ENCODE results near the gene SMAD6. TPM values are rescaled to one million over a fixed set of nuclear protein-coding genes. Genes with fewer than 3 reads are reported as not detected.

The SMAD6 gene
- polyA plus RNA-seq, 1 donor = 25.4 TPM

DNA sequence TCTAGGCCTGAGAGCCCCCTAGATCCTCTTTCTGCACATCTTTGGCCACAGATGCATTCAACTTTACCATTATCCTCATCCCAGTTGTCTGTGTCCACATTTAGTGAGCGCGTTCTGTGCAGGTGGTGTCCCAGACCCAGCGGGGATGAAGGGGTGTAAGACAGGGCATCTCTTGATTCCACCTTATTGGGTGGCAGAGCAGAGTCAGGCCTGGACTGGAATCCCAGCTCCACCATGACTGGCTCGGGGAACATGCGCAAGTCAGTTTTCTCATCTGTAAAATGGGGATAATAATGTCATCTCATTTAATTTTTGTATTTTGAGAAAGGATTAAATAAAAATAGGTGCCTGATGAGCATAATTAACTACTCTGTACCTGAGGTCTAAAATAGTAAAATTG lies 7.8 kb downstream of the SMAD6 start:
- Histone ChIP-seq H3K36me3 (ENCODE audit: control insufficient read depth, insufficient read depth, low read length) (peaks cover 49% of the 10 kb centered on the region), H3K9me3 (ENCODE audit: control insufficient read depth, low read depth, low read length) (no peaks in the 10 kb centered on the region), H3K27ac (ENCODE audit: low read length) (no peak overlapping the region), H3K4me1 (ENCODE audit: control insufficient read depth, insufficient read depth, low read length) (peaks cover 45% of the 10 kb centered on the region), H3K27me3 (ENCODE audit: control insufficient read depth, insufficient read depth, low read length) (no peaks in the 10 kb centered on the region), H3K4me3 (ENCODE audit: low read length) (no peak overlapping the region)
- DNase-seq = no peak
- WGBS (ENCODE audit: insufficient coverage, low lambda C conversion rate) = no CpG with 5 or more reads among the region's 5 CpGs

DNA sequence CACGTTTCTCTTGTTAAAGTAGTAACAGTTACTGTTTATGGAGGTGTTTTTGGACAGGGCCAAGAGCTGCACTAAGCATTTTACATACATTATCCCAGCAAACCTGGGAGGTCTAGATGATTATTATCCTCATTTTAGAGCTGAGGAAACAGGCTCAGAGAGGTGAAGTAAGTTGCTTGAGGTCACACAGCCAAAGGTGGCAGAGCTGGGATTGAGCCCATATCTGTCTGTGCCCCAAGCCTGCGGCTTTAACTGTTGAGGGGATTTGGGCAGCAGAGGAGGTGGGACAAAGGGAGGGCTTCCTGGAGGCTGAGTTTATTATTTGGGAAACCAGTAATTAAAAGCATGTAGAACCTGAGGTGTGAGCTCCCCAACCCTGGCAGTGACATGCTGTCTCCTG lies 9.2 kb downstream of the SMAD6 start:
- Histone ChIP-seq H3K4me3 (ENCODE audit: low read length) (no peak overlapping the region), H3K27me3 (ENCODE audit: control insufficient read depth, insufficient read depth, low read length) (no peaks in the 10 kb centered on the region), H3K9me3 (ENCODE audit: control insufficient read depth, low read depth, low read length) (no peaks in the 10 kb centered on the region), H3K36me3 (ENCODE audit: control insufficient read depth, insufficient read depth, low read length) (peaks cover 49% of the 10 kb centered on the region), H3K4me1 (ENCODE audit: control insufficient read depth, insufficient read depth, low read length) (peaks cover 38% of the 10 kb centered on the region), H3K27ac (ENCODE audit: low read length) (no peak overlapping the region)
- DNase-seq = no peak
- no CpG with 5 or more reads among the region's 2 CpGs for WGBS (ENCODE audit: insufficient coverage, low lambda C conversion rate)

- Histone ChIP-seq H3K4me1 (ENCODE audit: control insufficient read depth, insufficient read depth, low read length) (peaks cover 32% of the 10 kb centered on the region), H3K27ac (ENCODE audit: low read length) (no peak overlapping the region), H3K9me3 (ENCODE audit: control insufficient read depth, low read depth, low read length) (no peaks in the 10 kb centered on the region), H3K36me3 (ENCODE audit: control insufficient read depth, insufficient read depth, low read length) (peaks cover 55% of the 10 kb centered on the region), H3K27me3 (ENCODE audit: control insufficient read depth, insufficient read depth, low read length) (no peaks in the 10 kb centered on the region), H3K4me3 (ENCODE audit: low read length) (no peak overlapping the region)
- WGBS (ENCODE audit: insufficient coverage, low lambda C conversion rate) = no CpG with 5 or more reads among the region's 5 CpGs
- DNase-seq = no peak
Measured at GRCh38 chr15:66711862-66712261, 9.8 kb downstream of the SMAD6 start.

GRCh38 chr15:66713843-66714508 lies 11.9 kb downstream of the SMAD6 start:
- Histone ChIP-seq H3K27me3 (ENCODE audit: control insufficient read depth, insufficient read depth, low read length) (no peaks in the 10 kb centered on the region), H3K4me3 (ENCODE audit: low read length) (no peak overlapping the region), H3K4me1 (ENCODE audit: control insufficient read depth, insufficient read depth, low read length) (peaks cover 26% of the 10 kb centered on the region), H3K36me3 (ENCODE audit: control insufficient read depth, insufficient read depth, low read length) (peaks cover 62% of the 10 kb centered on the region), H3K9me3 (ENCODE audit: control insufficient read depth, low read depth, low read length) (no peaks in the 10 kb centered on the region), H3K27ac (ENCODE audit: low read length) (no peak overlapping the region)
- 64% methylated on average over 2 of the region's 8 CpGs for WGBS (ENCODE audit: insufficient coverage, low lambda C conversion rate)
- no peak for DNase-seq

DNA sequence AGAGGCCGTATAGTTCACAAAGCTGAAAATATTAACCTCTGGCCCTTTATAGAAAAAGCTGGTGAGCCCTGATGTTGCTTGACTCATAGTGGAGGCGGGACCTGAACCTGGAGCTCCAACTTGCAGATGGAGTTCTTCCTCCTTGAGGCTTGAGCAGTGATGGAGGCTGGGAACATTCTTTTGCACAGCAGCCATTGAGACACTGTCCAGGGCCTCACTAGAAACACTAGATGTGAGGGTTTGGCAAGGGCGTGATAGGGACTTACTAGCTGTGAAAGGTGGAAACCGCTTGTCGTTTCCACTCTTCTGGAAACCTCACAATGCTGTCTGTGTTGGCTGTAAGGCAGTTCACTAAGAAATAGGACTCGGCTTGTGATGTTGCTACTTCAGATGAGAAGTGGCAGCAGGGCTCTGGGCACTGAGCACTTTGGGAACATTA lies 12.5 kb downstream of the SMAD6 start:
- WGBS (ENCODE audit: insufficient coverage, low lambda C conversion rate) = no CpG with 5 or more reads among the region's 6 CpGs
- no peak for DNase-seq
- H3K27me3 ChIP-seq (ENCODE audit: control insufficient read depth, insufficient read depth, low read length) = no peaks in the 10 kb centered on the region

DNA sequence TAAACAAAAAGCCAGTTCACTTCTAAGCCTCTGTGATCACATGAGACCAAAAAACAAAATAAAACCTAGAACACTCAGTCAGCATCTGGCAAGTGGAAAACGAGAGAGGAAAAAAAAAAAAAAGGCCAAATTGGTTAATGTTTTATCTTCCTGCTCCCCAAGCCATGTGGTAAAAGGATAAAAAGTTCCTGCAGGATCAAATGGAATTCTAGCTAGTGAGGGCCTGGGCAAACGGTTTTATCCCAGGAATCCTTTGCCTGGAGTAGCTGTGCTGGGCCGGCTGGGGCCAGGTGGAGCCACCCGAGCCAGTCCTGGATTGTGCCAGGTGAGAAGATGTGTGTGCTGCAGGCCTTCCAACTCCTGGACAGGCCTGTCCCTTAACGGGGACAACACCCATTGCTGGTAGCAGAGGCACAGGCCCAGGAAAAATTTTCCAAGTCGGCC lies 13.2 kb downstream of the SMAD6 start:
- Histone ChIP-seq H3K27ac (ENCODE audit: low read length) (no peak overlapping the region), H3K9me3 (ENCODE audit: control insufficient read depth, low read depth, low read length) (no peaks in the 10 kb centered on the region), H3K4me1 (ENCODE audit: control insufficient read depth, insufficient read depth, low read length) (peaks cover 31% of the 10 kb centered on the region), H3K4me3 (ENCODE audit: low read length) (no peak overlapping the region), H3K27me3 (ENCODE audit: control insufficient read depth, insufficient read depth, low read length) (no peaks in the 10 kb centered on the region), H3K36me3 (ENCODE audit: control insufficient read depth, insufficient read depth, low read length) (peaks cover 64% of the 10 kb centered on the region)
- WGBS (ENCODE audit: insufficient coverage, low lambda C conversion rate) = 17% methylated on average over 1 of the region's 6 CpGs
- peak in 1 of 2 donors; percentile 48 for DNase-seq

More for the DNA sequence above, 12.5 kb downstream of the SMAD6 start:
- peaks cover 30% of the 10 kb centered on the region for H3K4me1 ChIP-seq (ENCODE audit: control insufficient read depth, insufficient read depth, low read length)
- no peaks in the 10 kb centered on the region for H3K9me3 ChIP-seq (ENCODE audit: control insufficient read depth, low read depth, low read length)
- H3K4me3 ChIP-seq (ENCODE audit: low read length) = no peak overlapping the region
- no peak overlapping the region for H3K27ac ChIP-seq (ENCODE audit: low read length)
- H3K36me3 ChIP-seq (ENCODE audit: control insufficient read depth, insufficient read depth, low read length) = peaks cover 62% of the 10 kb centered on the region

GRCh38 chr15:66715720-66716655 lies 14.0 kb downstream of the SMAD6 start:
- WGBS (ENCODE audit: insufficient coverage, low lambda C conversion rate) = 89% methylated on average over 4 of the region's 15 CpGs
- no peaks in the 10 kb centered on the region for H3K27me3 ChIP-seq (ENCODE audit: control insufficient read depth, insufficient read depth, low read length)
- H3K4me3 ChIP-seq (ENCODE audit: low read length) = no peak overlapping the region
- H3K9me3 ChIP-seq (ENCODE audit: control insufficient read depth, low read depth, low read length) = no peaks in the 10 kb centered on the region
- no peak overlapping the region for H3K27ac ChIP-seq (ENCODE audit: low read length)
- DNase-seq = no peak
- peaks cover 71% of the 10 kb centered on the region for H3K36me3 ChIP-seq (ENCODE audit: control insufficient read depth, insufficient read depth, low read length)
- H3K4me1 ChIP-seq (ENCODE audit: control insufficient read depth, insufficient read depth, low read length) = peaks cover 31% of the 10 kb centered on the region

DNA sequence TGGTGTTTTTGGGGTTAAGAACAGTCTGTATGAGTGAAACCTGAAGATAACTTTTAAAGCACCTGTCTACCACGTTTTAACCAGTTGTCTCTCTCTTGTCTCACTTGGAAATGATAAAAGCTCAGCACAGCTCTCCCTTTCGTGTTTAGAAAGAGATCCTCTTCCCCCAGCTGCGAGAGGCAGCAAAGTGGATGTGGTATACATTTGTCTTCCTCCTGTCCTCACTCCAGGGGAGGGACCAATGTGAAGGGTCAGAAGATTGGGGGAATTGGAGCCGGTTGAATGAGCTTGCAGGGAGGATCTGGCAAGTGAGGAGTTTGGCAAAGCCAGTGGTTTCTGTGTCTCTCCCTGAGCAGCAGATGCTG lies 14.6 kb downstream of the SMAD6 start:
- no peaks in the 10 kb centered on the region for H3K9me3 ChIP-seq (ENCODE audit: control insufficient read depth, low read depth, low read length)
- no peak for DNase-seq
- peaks cover 73% of the 10 kb centered on the region for H3K36me3 ChIP-seq (ENCODE audit: control insufficient read depth, insufficient read depth, low read length)
- H3K4me3 ChIP-seq (ENCODE audit: low read length) = no peak overlapping the region
- H3K4me1 ChIP-seq (ENCODE audit: control insufficient read depth, insufficient read depth, low read length) = peaks cover 31% of the 10 kb centered on the region
- WGBS (ENCODE audit: insufficient coverage, low lambda C conversion rate) = 20% methylated on average over 1 of the region's 4 CpGs
- no peak overlapping the region for H3K27ac ChIP-seq (ENCODE audit: low read length)
- H3K27me3 ChIP-seq (ENCODE audit: control insufficient read depth, insufficient read depth, low read length) = no peaks in the 10 kb centered on the region

DNA sequence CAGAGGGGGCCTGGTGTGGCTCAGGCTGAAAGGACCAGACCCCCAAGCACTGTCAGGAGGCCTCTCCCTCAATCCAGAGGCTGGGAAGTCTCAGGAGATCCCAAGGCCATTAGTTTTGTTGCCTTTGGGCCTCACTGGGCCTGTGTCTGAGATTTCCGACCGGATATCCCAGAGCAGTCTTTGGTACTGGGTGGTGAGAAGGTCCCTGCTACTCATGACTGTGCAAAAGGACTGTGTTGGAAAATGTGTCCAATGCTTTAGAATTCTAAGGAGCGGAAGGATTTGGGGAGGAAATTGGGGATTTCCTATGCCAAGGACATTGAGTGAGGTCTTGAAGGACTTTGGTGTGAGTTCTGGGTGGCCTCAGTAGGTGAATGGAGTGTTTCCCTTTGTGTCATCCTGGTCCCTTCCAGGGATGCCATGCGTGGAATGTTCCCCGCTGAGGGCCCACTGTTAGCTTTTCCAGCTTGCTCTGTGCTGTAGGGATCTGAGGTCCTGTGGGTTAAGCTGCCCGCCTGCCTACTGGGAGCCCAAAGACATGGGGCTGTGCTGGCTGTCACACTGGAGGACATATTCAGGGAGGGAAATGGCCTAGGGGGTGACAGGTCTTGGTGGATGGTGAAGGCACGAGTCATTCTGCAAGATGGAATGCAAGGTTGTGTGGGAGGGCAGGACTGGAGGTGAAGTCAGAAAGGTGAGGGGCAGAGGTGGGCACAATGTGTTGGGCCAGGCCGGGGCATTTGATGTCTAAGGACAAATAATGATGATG lies 16.4 kb downstream of the SMAD6 start:
- Histone ChIP-seq H3K36me3 (ENCODE audit: control insufficient read depth, insufficient read depth, low read length) (peaks cover 82% of the 10 kb centered on the region), H3K9me3 (ENCODE audit: control insufficient read depth, low read depth, low read length) (no peaks in the 10 kb centered on the region), H3K27me3 (ENCODE audit: control insufficient read depth, insufficient read depth, low read length) (no peaks in the 10 kb centered on the region), H3K4me3 (ENCODE audit: low read length) (no peak overlapping the region), H3K4me1 (ENCODE audit: control insufficient read depth, insufficient read depth, low read length) (peaks cover 31% of the 10 kb centered on the region), H3K27ac (ENCODE audit: low read length) (no peak overlapping the region)
- DNase-seq = no peak
- 100% methylated on average over 1 of the region's 8 CpGs for WGBS (ENCODE audit: insufficient coverage, low lambda C conversion rate)

- no peaks in the 10 kb centered on the region for H3K9me3 ChIP-seq (ENCODE audit: control insufficient read depth, low read depth, low read length)
- H3K27me3 ChIP-seq (ENCODE audit: control insufficient read depth, insufficient read depth, low read length) = no peaks in the 10 kb centered on the region
- no peak overlapping the region for H3K27ac ChIP-seq (ENCODE audit: low read length)
- peaks cover 85% of the 10 kb centered on the region for H3K36me3 ChIP-seq (ENCODE audit: control insufficient read depth, insufficient read depth, low read length)
- no peak overlapping the region for H3K4me3 ChIP-seq (ENCODE audit: low read length)
- WGBS (ENCODE audit: insufficient coverage, low lambda C conversion rate) = no CpG with 5 or more reads among the region's 10 CpGs
- DNase-seq = no peak
- peaks cover 24% of the 10 kb centered on the region for H3K4me1 ChIP-seq (ENCODE audit: control insufficient read depth, insufficient read depth, low read length)
Measured at GRCh38 chr15:66719471-66719870, 17.4 kb downstream of the SMAD6 start.

Data from large intestine (tissue), 3 donors.